CD14-positive monocyte (primary cell): ENCODE results near the gene IGFN1. TPM values are rescaled to one million over a fixed set of nuclear protein-coding genes. Genes with fewer than 3 reads are reported as not detected.

Experiments
- DNase-seq, 3 donors: peaks; one replicate each; pipeline ENCODE4 v3.0.0-alpha.2; 2011 to 2022
- H2AFZ ChIP-seq: 2 replicates; pipeline ENCODE4 v1.6.0; 2012; ENCODE audit warnings: mild to moderate bottlenecking, low read depth, low read length, inconsistent platforms; ENCODE audit not compliant: insufficient read depth, poor library complexity, severe bottlenecking
- H3K27ac ChIP-seq, 2 donors: 1 replicate in 1 of 2; 2 replicates in 1 of 2; pipeline ENCODE4 v1.5.1; 2012 to 2013; ENCODE audit warnings: low read length in 2 of 2, control low read depth in 1 of 2, inconsistent platforms in 1 of 2, low read depth in 1 of 2, mild to moderate bottlenecking in 1 of 2
- H3K27me3 ChIP-seq, 2 donors: one replicate each; pipeline versions ENCODE4 v1.6.0 to v1.6.1; 2011 to 2013; ENCODE audit warnings: low read length in 2 of 2; ENCODE audit not compliant: control insufficient read depth in 2 of 2, insufficient read depth in 2 of 2
- H3K36me3 ChIP-seq, 2 donors: replicated peaks in 1 of 2; 1 replicate in 1 of 2; 2 replicates in 1 of 2; pipeline versions ENCODE4 v1.5.1 to v1.6.1; 2012 to 2013; ENCODE audit warnings: low read length in 2 of 2, control low read depth in 1 of 2, inconsistent platforms in 1 of 2, mild to moderate bottlenecking in 1 of 2; ENCODE audit not compliant: insufficient read depth in 2 of 2, control insufficient read depth in 1 of 2
- H3K4me1 ChIP-seq, 2 donors: 1 replicate in 1 of 2; 2 replicates in 1 of 2; pipeline versions ENCODE4 v1.5.1 to v1.6.1; 2012 to 2013; ENCODE audit warnings: low read length in 2 of 2, control low read depth in 1 of 2, inconsistent platforms in 1 of 2, mild to moderate bottlenecking in 1 of 2, moderate library complexity in 1 of 2; ENCODE audit not compliant: insufficient read depth in 2 of 2, control insufficient read depth in 1 of 2
- H3K4me2 ChIP-seq: replicated peaks from 2 replicates; pipeline ENCODE3; 2012; ENCODE audit warnings: low read length, moderate library complexity, mild to moderate bottlenecking; ENCODE audit not compliant: poor library complexity, severe bottlenecking; ENCODE audit errors: extremely low read depth
- H3K4me3 ChIP-seq, 3 experiments: fragments of 200-600 bp in 1 of 3; sonication (generic) in 1 of 3; replicated peaks in 1 of 3; 1 replicate in 2 of 3; 2 replicates in 1 of 3; pipeline ENCODE4 v1.5.1; 2011 to 2013; ENCODE audit warnings: low read length in 3 of 3, mild to moderate bottlenecking in 3 of 3, control low read depth in 2 of 3, low read depth in 2 of 3, inconsistent platforms in 1 of 3, moderate library complexity in 1 of 3
- H3K79me2 ChIP-seq: 2 replicates; pipeline ENCODE4 v1.6.0; 2012; ENCODE audit warnings: mild to moderate bottlenecking, control low read depth, inconsistent platforms, low read length, moderate library complexity; ENCODE audit not compliant: insufficient read depth
- H3K9ac ChIP-seq: 2 replicates; pipeline ENCODE4 v1.6.0; 2017; ENCODE audit warnings: low read length, mild to moderate bottlenecking; ENCODE audit not compliant: insufficient read depth, poor library complexity, severe bottlenecking
- H3K9me3 ChIP-seq, 2 donors: replicated peaks in 1 of 2; 1 replicate in 1 of 2; 2 replicates in 1 of 2; pipeline versions ENCODE4 v1.5.1 to v1.6.1; 2012 to 2013; ENCODE audit warnings: low read length in 2 of 2, control low read depth in 1 of 2; ENCODE audit not compliant: control insufficient read depth in 1 of 2, insufficient read depth in 1 of 2
- H4K20me1 ChIP-seq: 2 replicates; pipeline ENCODE4 v1.6.0; 2012; ENCODE audit warnings: mild to moderate bottlenecking, low read length, control low read depth, moderate library complexity; ENCODE audit not compliant: insufficient read depth
- H3K27ac Mint-ChIP-seq, 7 donors: one replicate each; pipeline ENCODE4 v1.8.0; 2020; ENCODE audit warnings: mild to moderate bottlenecking in 7 of 7, mixed read lengths in 7 of 7, moderate library complexity in 6 of 7, inconsistent platforms in 2 of 7
- H3K27me3 Mint-ChIP-seq, 3 donors: one replicate each; pipeline ENCODE4 v1.8.0; 2021 to 2022; ENCODE audit warnings: low read depth in 3 of 3, mild to moderate bottlenecking in 3 of 3, mixed read lengths in 3 of 3, moderate library complexity in 3 of 3, inconsistent platforms in 1 of 3
- H3K36me3 Mint-ChIP-seq, 2 donors: one replicate each; pipeline ENCODE4 v1.8.0; 2020; ENCODE audit warnings: mixed read lengths in 2 of 2, inconsistent platforms in 1 of 2, mild to moderate bottlenecking in 1 of 2
- H3K4me1 Mint-ChIP-seq: one replicate; pipeline ENCODE4 v1.8.0; 2020; ENCODE audit warnings: mild to moderate bottlenecking, mixed read lengths
- H3K4me3 Mint-ChIP-seq, 2 donors: one replicate each; pipeline ENCODE4 v1.8.0; 2020; ENCODE audit warnings: mild to moderate bottlenecking in 2 of 2, mixed read lengths in 2 of 2, moderate library complexity in 1 of 2
- H3K9me3 Mint-ChIP-seq, 7 donors: one replicate each; pipeline ENCODE4 v1.8.0; 2020 to 2022; ENCODE audit warnings: mixed read lengths in 7 of 7, mild to moderate bottlenecking in 6 of 7, moderate library complexity in 6 of 7, inconsistent platforms in 2 of 7
- CTCF ChIP-seq: fragments of 200-600 bp; IDR thresholded peaks from one replicate; pipeline ENCODE4 v1.8.0; 2022; ENCODE audit warnings: antibody characterized with exemption, mild to moderate bottlenecking
- WGBS: methylation state at CpG from one replicate; pipeline ENCODE4 v1.1.5; 2013; ENCODE audit warnings: missing lambda C conversion rate; ENCODE audit not compliant: insufficient coverage; 5-methylcytosine and 5-hydroxymethylcytosine counted together
- intact Hi-C, 2 donors: fragments of 100-400 bp; cut with micrococcal nuclease; formaldehyde crosslinking; loops; one replicate each; pipeline versions ENCODE4 v1.15.0 to v1.15.1; 2023
- polyA plus RNA-seq, 3 donors: library from polyadenylated mRNA; depleted of rRNA in 1 of 3; unstranded in 2 of 3; stranded (reverse) in 1 of 3; fragments of 300-500 nt in 2 of 3; fragments of >200 nt in 1 of 3; fragmentation: Illumina TruSeq in 2 of 3; gene quantifications; 1 replicate in 2 of 3; 2 replicates in 1 of 3; pipeline ENCODE4 v1.2.3, GENCODE V29; 2012 to 2021

The IGFN1 gene
- polyA plus RNA-seq, 3 donors, result not detected

GRCh38 chr1:201272799-201273198 lies 82.2 kb downstream of the IGFN1 start:
- Mint-ChIP-seq H3K27me3 (peaks cover 6 to 12% (median 6%) of the 10 kb centered on the region in 3 donors), H3K27ac (no peak overlapping the region), H3K4me1 (no peaks in the 10 kb centered on the region), H3K9me3 (no peaks in the 10 kb centered on the region), H3K36me3 (no peaks in the 10 kb centered on the region), H3K4me3 (no peak overlapping the region)
- no peak for TF ChIP-seq CTCF
- Histone ChIP-seq H3K27me3 (no peaks in the 10 kb centered on the region), H3K9me3 (no peaks in the 10 kb centered on the region), H3K4me3 (no peak overlapping the region), H3K9ac (no peak overlapping the region), H3K36me3 (no peaks in the 10 kb centered on the region), H4K20me1 (no peaks in the 10 kb centered on the region), H3K4me1 (no peaks in the 10 kb centered on the region), H3K27ac (no peak overlapping the region), H3K4me2 (no peak overlapping the region), H2AFZ (no peak overlapping the region), H3K79me2 (no peaks in the 10 kb centered on the region)
- 93% methylated on average over 6 of the region's 10 CpGs for WGBS
- intact Hi-C loops, result no loop called here
- DNase-seq, result no peak

- H3K4me1 ChIP-seq, result no peaks in the 10 kb centered on the region
- no peaks in the 10 kb centered on the region for H3K4me1 Mint-ChIP-seq
- H2AFZ ChIP-seq, result no peak overlapping the region
- peaks cover 0 to 3% of the 10 kb centered on the region in 2 donors for H3K27me3 ChIP-seq
- H3K4me2 ChIP-seq, result no peak overlapping the region
- H3K9me3 Mint-ChIP-seq, result peaks cover 0 to 4% (median 0%) of the 10 kb centered on the region in 7 donors
- WGBS, result 93% methylated on average over 12 of the region's 12 CpGs
- H3K9ac ChIP-seq, result no peak overlapping the region
- no peak for DNase-seq
- intact Hi-C loops, result no loop called here
- H3K27me3 Mint-ChIP-seq, result peaks cover 5 to 16% (median 12%) of the 10 kb centered on the region in 3 donors
- no peaks in the 10 kb centered on the region for H3K36me3 Mint-ChIP-seq
- H3K4me3 Mint-ChIP-seq, result no peak overlapping the region
- H3K4me3 ChIP-seq, result no peak overlapping the region
- no peaks in the 10 kb centered on the region for H3K9me3 ChIP-seq
- H3K27ac ChIP-seq, result no peak overlapping the region
- no peaks in the 10 kb centered on the region for H4K20me1 ChIP-seq
- H3K36me3 ChIP-seq, result no peaks in the 10 kb centered on the region
- no peak for TF ChIP-seq CTCF
- no peaks in the 10 kb centered on the region for H3K79me2 ChIP-seq
- peak overlapping the region in 1 of 7 donors; percentile 13 for H3K27ac Mint-ChIP-seq
These were observed 84.1 kb downstream of the IGFN1 start for GRCh38 chr1:201274616-201275252.
